NB4 (cell line): ENCODE measurements around the gene IGFL4.

Experiments
- POLR2A ChIP-seq: IDR thresholded peaks from 2 replicates; pipeline ENCODE4 v1.6.1; 2011; ENCODE audit warnings: mild to moderate bottlenecking; ENCODE audit not compliant: insufficient read length; ENCODE audit errors: extremely low read depth
- TF ChIP-seq, protein P1 (sequence below): IDR thresholded peaks from one replicate; pipeline ENCODE4 v1.5.1; 2012; ENCODE audit warnings: low read depth, low read length
- TF ChIP-seq, protein P2 (sequence below): IDR thresholded peaks from 2 replicates; pipeline ENCODE4 v1.6.1; 2011; ENCODE audit warnings: low read depth, low read length

DNA sequence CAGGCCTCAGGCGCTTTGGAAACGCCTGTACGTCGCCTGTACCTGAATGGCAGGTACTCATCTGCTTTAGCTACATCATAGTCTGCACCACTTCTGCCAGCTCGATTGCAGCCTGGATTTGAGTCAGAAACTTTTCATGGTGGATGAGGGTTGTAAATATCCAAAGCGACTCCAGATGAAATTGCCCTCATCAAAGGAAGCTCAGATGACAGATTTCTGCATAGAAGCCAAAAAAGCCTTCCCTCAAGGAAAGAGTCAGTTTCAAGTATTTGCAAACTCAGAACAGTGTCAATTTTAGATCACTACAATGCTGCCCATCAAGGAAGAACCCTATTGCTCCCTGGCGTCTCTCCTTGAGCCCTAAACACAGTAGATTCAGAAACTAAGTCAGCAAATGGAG lies 38.8 kb upstream of the IGFL4 start:
- TF ChIP-seq, protein P1, sequence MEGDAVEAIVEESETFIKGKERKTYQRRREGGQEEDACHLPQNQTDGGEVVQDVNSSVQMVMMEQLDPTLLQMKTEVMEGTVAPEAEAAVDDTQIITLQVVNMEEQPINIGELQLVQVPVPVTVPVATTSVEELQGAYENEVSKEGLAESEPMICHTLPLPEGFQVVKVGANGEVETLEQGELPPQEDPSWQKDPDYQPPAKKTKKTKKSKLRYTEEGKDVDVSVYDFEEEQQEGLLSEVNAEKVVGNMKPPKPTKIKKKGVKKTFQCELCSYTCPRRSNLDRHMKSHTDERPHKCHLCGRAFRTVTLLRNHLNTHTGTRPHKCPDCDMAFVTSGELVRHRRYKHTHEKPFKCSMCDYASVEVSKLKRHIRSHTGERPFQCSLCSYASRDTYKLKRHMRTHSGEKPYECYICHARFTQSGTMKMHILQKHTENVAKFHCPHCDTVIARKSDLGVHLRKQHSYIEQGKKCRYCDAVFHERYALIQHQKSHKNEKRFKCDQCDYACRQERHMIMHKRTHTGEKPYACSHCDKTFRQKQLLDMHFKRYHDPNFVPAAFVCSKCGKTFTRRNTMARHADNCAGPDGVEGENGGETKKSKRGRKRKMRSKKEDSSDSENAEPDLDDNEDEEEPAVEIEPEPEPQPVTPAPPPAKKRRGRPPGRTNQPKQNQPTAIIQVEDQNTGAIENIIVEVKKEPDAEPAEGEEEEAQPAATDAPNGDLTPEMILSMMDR = no peak
- TF ChIP-seq POLR2A = no peak
- TF ChIP-seq, protein P2, sequence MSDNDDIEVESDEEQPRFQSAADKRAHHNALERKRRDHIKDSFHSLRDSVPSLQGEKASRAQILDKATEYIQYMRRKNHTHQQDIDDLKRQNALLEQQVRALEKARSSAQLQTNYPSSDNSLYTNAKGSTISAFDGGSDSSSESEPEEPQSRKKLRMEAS = no peak
